GM18867 (cell line): ENCODE results near the gene STRADB.
"Not testable (repeated sequence)": the region's sequence is repeated elsewhere in the genome, so short reads cannot be mapped to it uniquely, and the experiment has no call there.

Experiments used
- ATAC-seq: cut with Tn5 transposase; IDR thresholded peaks from one replicate; pipeline ENCODE4 v1.9.1; 2021; ENCODE audit warnings: mild to moderate bottlenecking, moderate library complexity; ENCODE audit not compliant: unreplicated experiment

STRADB gene

GRCh38 chr2:201451292-201452057, at the start of gene STRADB, which contains the start of gene TRAK2:
STRADB (plus strand) TSS chr2:201451740; CDS start chr2:201454841, 3,101 bp downstream.
TRAK2 (minus strand) TSS chr2:201451458; CDS start chr2:201420507, 30,951 bp downstream.
- peak; percentile 96 for ATAC-seq

GRCh38 chr2:201401815-201402214, 49.7 kb upstream of the STRADB start:
- ATAC-seq: no peak

GRCh38 chr2:201402651-201403562, 48.6 kb upstream of the STRADB start:
- ATAC-seq: no peak

- ATAC-seq: no peak
Measured at GRCh38 chr2:201403880-201404279, 47.7 kb upstream of the STRADB start.

- no peak for ATAC-seq
Measured at GRCh38 chr2:201404699-201405280, 46.8 kb upstream of the STRADB start.

GRCh38 chr2:201406077-201406662, 45.4 kb upstream of the STRADB start:
- ATAC-seq: no peak

GRCh38 chr2:201407265-201407664, 44.3 kb upstream of the STRADB start:
- ATAC-seq: no peak

- ATAC-seq: no peak
Measured at GRCh38 chr2:201408931-201409330, 42.6 kb upstream of the STRADB start.

- no peak for ATAC-seq
Measured at GRCh38 chr2:201411421-201411820, 40.1 kb upstream of the STRADB start.

- no peak for ATAC-seq
Measured at GRCh38 chr2:201413143-201413542, 38.4 kb upstream of the STRADB start.

- no peak for ATAC-seq
Measured at GRCh38 chr2:201413552-201413951, 38.0 kb upstream of the STRADB start.

GRCh38 chr2:201414099-201415023, 37.2 kb upstream of the STRADB start:
- peak; percentile 83 for ATAC-seq

GRCh38 chr2:201415149-201415548, 36.4 kb upstream of the STRADB start:
- no peak for ATAC-seq

- ATAC-seq: no peak
Measured at GRCh38 chr2:201419057-201419635, 32.4 kb upstream of the STRADB start.

GRCh38 chr2:201419986-201420385, 31.6 kb upstream of the STRADB start:
- ATAC-seq: no peak

GRCh38 chr2:201420442-201421113, 31.0 kb upstream of the STRADB start:
- no peak for ATAC-seq

GRCh38 chr2:201425952-201426351, 25.6 kb upstream of the STRADB start:
- no peak for ATAC-seq

- ATAC-seq: not testable (repeated sequence)
Measured at GRCh38 chr2:201428366-201428765, 23.2 kb upstream of the STRADB start.

- not testable (repeated sequence) for ATAC-seq
Measured at GRCh38 chr2:201429835-201430234, 21.7 kb upstream of the STRADB start.
